ENCODE data around the gene CBY2. TPM values are rescaled to one million over a fixed set of nuclear protein-coding genes. Genes with fewer than 3 reads are reported as not detected.

Gene CBY2
- total and polyA plus RNA-seq, 10 donors = 0.61 TPM; not detected in 9

DNA sequence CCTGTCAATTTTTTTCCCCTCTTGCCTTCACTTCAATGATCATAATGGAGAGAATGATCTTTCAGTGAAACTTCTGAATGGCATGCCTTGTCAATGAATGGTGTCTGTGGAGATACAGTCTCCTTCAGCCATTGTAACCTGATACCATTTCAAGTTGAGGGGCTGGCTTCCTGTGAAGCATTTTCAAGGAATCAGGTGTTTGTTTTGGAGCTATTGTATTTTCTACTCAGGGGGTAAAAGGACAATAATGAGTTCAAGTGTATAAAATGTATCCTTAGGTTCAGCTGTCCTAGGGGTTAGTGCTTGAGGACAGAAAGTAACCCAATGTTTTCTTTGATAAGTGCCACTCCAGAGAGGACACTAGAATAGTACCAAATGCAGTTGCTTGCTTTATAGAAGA, 23.8 kb upstream of the CBY2 start:
- no peaks in the 10 kb centered on the region for H3K4me1 ChIP-seq
- no peak overlapping the region for H3K27ac ChIP-seq
- peaks cover 0 to 20% (median 0%) of the 10 kb centered on the region in 7 donors for H3K27me3 ChIP-seq (replicated peaks in 1 of 7)
- H3K36me3 ChIP-seq = no peaks in the 10 kb centered on the region
- H3K4me3 ChIP-seq = no peak overlapping the region
- TF ChIP-seq POLR2A (IDR thresholded peaks at IDR 0.05) (no peak), POLR2AphosphoS5 (IDR thresholded peaks at IDR 0.05) (no peak)
- TF ChIP-seq, protein P1, sequence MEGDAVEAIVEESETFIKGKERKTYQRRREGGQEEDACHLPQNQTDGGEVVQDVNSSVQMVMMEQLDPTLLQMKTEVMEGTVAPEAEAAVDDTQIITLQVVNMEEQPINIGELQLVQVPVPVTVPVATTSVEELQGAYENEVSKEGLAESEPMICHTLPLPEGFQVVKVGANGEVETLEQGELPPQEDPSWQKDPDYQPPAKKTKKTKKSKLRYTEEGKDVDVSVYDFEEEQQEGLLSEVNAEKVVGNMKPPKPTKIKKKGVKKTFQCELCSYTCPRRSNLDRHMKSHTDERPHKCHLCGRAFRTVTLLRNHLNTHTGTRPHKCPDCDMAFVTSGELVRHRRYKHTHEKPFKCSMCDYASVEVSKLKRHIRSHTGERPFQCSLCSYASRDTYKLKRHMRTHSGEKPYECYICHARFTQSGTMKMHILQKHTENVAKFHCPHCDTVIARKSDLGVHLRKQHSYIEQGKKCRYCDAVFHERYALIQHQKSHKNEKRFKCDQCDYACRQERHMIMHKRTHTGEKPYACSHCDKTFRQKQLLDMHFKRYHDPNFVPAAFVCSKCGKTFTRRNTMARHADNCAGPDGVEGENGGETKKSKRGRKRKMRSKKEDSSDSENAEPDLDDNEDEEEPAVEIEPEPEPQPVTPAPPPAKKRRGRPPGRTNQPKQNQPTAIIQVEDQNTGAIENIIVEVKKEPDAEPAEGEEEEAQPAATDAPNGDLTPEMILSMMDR (IDR thresholded peaks at IDR 0.05 in 8 of 11, conservative IDR thresholded peaks at IDR 0.05 in 3 of 11) = no peak
- DNase-seq = no peak
- H3K9me3 ChIP-seq = no peaks in the 10 kb centered on the region
- intact Hi-C loops (cut with DNase I; ENCODE audit: low total_unique reads) = no loop called here

- H3K9me3 ChIP-seq = no peaks in the 10 kb centered on the region
- WGBS, 5 donors = 83 to 92% (median 89%) methylated on average over 6 of the region's 6 CpGs
- H3K4me3 ChIP-seq = no peak overlapping the region
- no peak for DNase-seq
- H3K4me1 ChIP-seq = no peaks in the 10 kb centered on the region
- TF ChIP-seq POLR2AphosphoS5 (IDR thresholded peaks at IDR 0.05) (no peak), POLR2A (IDR thresholded peaks at IDR 0.05) (no peak)
- TF ChIP-seq, protein P1 (IDR thresholded peaks at IDR 0.05 in 8 of 11, conservative IDR thresholded peaks at IDR 0.05 in 3 of 11) = no peak
- no peak overlapping the region for H3K27ac ChIP-seq
- no peaks in the 10 kb centered on the region for H3K36me3 ChIP-seq
- intact Hi-C loops (cut with DNase I; ENCODE audit: low total_unique reads) = no loop called here
- peaks cover 0 to 20% (median 0%) of the 10 kb centered on the region in 7 donors for H3K27me3 ChIP-seq (replicated peaks in 1 of 7)
Measured at GRCh38 chr13:45681113-45681512, 21.0 kb upstream of the CBY2 start.

DNA sequence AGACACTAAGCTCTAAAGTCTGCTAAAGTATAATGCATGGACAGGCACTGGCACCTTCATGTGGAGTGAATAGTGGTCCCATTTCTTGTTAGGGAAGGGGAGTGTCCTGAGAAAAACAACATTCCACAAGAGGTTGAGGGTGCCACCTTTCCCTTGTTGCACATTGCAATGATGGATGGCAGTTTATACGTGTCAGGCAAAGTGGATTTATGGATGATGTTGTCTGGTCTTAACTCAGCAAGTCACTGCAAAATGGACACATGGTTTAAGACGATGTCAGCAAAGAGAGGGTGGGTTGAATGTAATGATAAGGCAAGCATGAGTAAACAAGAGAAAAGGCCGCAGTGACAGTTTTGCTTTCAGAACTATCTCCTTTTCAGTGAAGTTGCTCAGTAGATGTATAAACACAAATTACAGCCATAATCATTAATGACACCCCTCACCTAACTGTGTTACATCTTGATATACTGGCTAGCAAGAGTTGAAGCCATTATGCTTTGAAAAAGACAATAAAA, 19.6 kb upstream of the CBY2 start:
- DNase-seq = no peak
- no peak for TF ChIP-seq POLR2AphosphoS5 (IDR thresholded peaks at IDR 0.05)
- TF ChIP-seq POLR2A (IDR thresholded peaks at IDR 0.05) = no peak
- TF ChIP-seq, protein P1 (IDR thresholded peaks at IDR 0.05 in 8 of 11, conservative IDR thresholded peaks at IDR 0.05 in 3 of 11) = no peak
- H3K9me3 ChIP-seq = no peaks in the 10 kb centered on the region
- no peak overlapping the region for H3K27ac ChIP-seq
- intact Hi-C loops (cut with DNase I; ENCODE audit: low total_unique reads) = no loop called here
- peaks cover 0 to 20% (median 0%) of the 10 kb centered on the region in 7 donors for H3K27me3 ChIP-seq (replicated peaks in 1 of 7)
- H3K36me3 ChIP-seq = no peaks in the 10 kb centered on the region
- 76 to 83% (median 80%) methylated on average over 3 of the region's 3 CpGs for WGBS, 5 donors
- no peaks in the 10 kb centered on the region for H3K4me1 ChIP-seq
- H3K4me3 ChIP-seq = no peak overlapping the region

DNA sequence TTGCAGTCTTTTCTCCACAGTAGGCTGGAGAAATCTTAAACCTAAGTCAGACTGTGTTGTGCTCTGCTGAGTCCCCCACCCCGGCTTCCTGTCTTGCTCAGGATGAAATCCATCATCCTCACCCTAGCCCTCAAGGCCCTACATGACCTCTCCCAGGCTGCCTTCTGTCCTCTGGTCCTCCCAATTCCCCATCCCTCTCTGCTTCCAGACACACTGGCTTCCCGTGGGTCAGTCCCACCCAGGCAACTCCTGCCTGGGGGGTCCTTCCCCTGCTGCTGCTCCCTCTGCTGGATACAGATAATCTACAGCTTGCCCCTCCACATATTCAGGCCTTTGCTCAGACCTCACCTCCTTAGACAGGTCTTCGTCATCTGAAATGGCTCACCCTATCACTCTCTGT, 18.4 kb upstream of the CBY2 start:
- Histone ChIP-seq H3K27ac (no peak overlapping the region), H3K4me1 (no peaks in the 10 kb centered on the region), H3K36me3 (no peaks in the 10 kb centered on the region), H3K4me3 (no peak overlapping the region), H3K9me3 (no peaks in the 10 kb centered on the region), H3K27me3 (replicated peaks in 1 of 7) (peaks cover 0 to 20% (median 0%) of the 10 kb centered on the region in 7 donors)
- TF ChIP-seq, protein P1 (IDR thresholded peaks at IDR 0.05 in 8 of 11, conservative IDR thresholded peaks at IDR 0.05 in 3 of 11) = no peak
- TF ChIP-seq POLR2AphosphoS5 (IDR thresholded peaks at IDR 0.05) (no peak), POLR2A (IDR thresholded peaks at IDR 0.05) (no peak)
- intact Hi-C loops (cut with DNase I; ENCODE audit: low total_unique reads) = no loop called here
- WGBS, 5 donors = 48 to 59% (median 54%) methylated on average over 3 of the region's 3 CpGs
- DNase-seq = no peak

All from spleen (tissue), 11 donors.